GM10248 (cell line): Measurements from ENCODE around the gene AMBRA1.

Experiments
- CTCF ChIA-PET: fragments of 300-600 bp; sonication (Branson Sonifier 250); formaldehyde crosslinking; extraction: SDS; loops from one replicate; lab custom pipeline; 2021; ENCODE audit warnings: antibody characterized with exemption; lab: Yijun Ruan, JAX
- POLR2A ChIA-PET: fragments of 350-650 bp; sonication (Branson Sonifier 250); formaldehyde crosslinking; extraction: SDS; loops from one replicate; lab custom pipeline; 2020; ENCODE audit warnings: antibody characterized with exemption; lab: Yijun Ruan, JAX
- DNase-seq: peaks from one replicate; pipeline ENCODE4 v3.0.0; 2012; ENCODE audit errors: extremely low spot score
- CTCF ChIP-seq: IDR thresholded peaks from 2 replicates; pipeline ENCODE4 v1.5.1; 2012; ENCODE audit warnings: mild to moderate bottlenecking, low read depth; ENCODE audit errors: extremely low read depth, missing control alignments, control extremely low read depth

Gene AMBRA1

GRCh38 chr11:46475926-46476545 lies 117.8 kb downstream of the AMBRA1 start:
- no peak for DNase-seq
- ChIA-PET POLR2A (interaction anchor here (0.8 kb wide), 1 partner anchor 84 kb away, joined by 3 read pairs; no protein-coding TSS in a partner anchor), CTCF (interaction anchor here (1.1 to 7.2 kb wide), 6 partner anchors 14 to 88 kb away, joined by 3 to 57 read pairs (median 3); no protein-coding TSS in a partner anchor)
- no peak for TF ChIP-seq CTCF

- no peak for TF ChIP-seq CTCF
- no peak for DNase-seq
- ChIA-PET POLR2A (interaction anchor here (0.8 kb wide), 1 partner anchor 83 kb away, joined by 3 read pairs; no protein-coding TSS in a partner anchor), CTCF (interaction anchor here (1.5 to 7.2 kb wide), 3 partner anchors 14 to 54 kb away, joined by 3 to 57 read pairs (median 9); no protein-coding TSS in a partner anchor)
Measured at GRCh38 chr11:46475051-46475925, 118.5 kb downstream of the AMBRA1 start.

- TF ChIP-seq CTCF = no peak
- ChIA-PET POLR2A (no interaction called here), CTCF (interaction anchor here (1.5 to 2.4 kb wide), 3 partner anchors 8 to 56 kb away, joined by 5 to 9 read pairs (median 6); no protein-coding TSS in a partner anchor)
- no peak for DNase-seq
Measured at GRCh38 chr11:46472662-46472994, 121.2 kb downstream of the AMBRA1 start.

GRCh38 chr11:46471943-46472661 lies 121.7 kb downstream of the AMBRA1 start:
- TF ChIP-seq CTCF = no peak
- CTCF ChIA-PET = interaction anchor here (1.5 to 2.4 kb wide), 3 partner anchors 8 to 57 kb away, joined by 5 to 9 read pairs (median 6); no protein-coding TSS in a partner anchor
- DNase-seq = no peak
- POLR2A ChIA-PET = no interaction called here

- TF ChIP-seq CTCF = no peak
Measured at GRCh38 chr11:46469926-46470325, 123.9 kb downstream of the AMBRA1 start.

GRCh38 chr11:46465683-46466082 lies 128.1 kb downstream of the AMBRA1 start:
- POLR2A ChIA-PET = no interaction called here
- CTCF ChIA-PET = interaction anchor here (1.6 kb wide), 1 partner anchor 64 kb away, joined by 3 read pairs; no protein-coding TSS in a partner anchor
- no peak for TF ChIP-seq CTCF
- no peak for DNase-seq

More at GRCh38 chr11:46469926-46470325, 123.9 kb downstream of the AMBRA1 start:
- DNase-seq = no peak
- ChIA-PET CTCF (interaction anchor here (1.5 to 2.8 kb wide), 4 partner anchors 10 to 118 kb away, joined by 3 to 11 read pairs (median 8); no protein-coding TSS in a partner anchor), POLR2A (no interaction called here)
